Measurements from ENCODE around the gene RNF115. TPM values are rescaled to one million over a fixed set of nuclear protein-coding genes. Genes with fewer than 3 reads are reported as not detected.
A peak's percentile ranks its signal among the peaks of the same experiment; 100 is the strongest.
"Not testable (repeated sequence)": the region's sequence is repeated elsewhere in the genome, so short reads cannot be mapped to it uniquely, and the experiment has no call there.

Gene RNF115
- total RNA-seq, 1 experiment from 2014 or later, result 13.5 TPM

DNA sequence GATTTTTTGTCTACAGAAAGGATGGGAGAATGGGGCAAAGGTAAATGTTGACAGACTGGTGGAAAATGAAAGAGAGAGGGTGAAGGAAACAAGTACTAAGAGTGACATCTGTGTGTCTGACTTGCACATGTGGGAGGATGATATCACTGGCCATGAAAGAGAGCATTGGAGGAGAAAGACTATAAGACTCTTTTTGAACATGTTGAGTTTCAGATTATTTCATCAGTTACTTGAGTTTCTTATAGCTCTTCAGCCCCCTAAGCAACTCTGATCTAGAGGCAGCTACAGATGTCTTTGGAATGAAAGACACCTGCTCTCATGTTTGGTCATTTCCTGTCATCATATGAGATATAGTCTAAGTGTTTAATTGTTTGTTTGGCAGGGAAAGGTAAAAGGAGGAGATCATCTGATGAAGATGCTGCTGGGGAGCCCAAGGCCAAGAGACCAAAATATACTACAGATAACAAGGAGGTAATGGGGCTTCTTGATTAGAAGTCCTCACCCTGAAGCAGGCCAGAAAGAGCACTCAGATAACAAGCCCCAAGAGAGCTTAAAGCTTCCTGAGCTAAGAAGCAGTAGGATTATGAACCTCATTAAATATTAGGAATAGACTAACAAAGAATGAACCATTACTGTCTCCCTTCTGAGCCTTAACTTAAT is 4.6 kb upstream of the RNF115 start:
- DNase-seq (ENCODE audit: extremely low read depth, low read depth), result no peak

DNA sequence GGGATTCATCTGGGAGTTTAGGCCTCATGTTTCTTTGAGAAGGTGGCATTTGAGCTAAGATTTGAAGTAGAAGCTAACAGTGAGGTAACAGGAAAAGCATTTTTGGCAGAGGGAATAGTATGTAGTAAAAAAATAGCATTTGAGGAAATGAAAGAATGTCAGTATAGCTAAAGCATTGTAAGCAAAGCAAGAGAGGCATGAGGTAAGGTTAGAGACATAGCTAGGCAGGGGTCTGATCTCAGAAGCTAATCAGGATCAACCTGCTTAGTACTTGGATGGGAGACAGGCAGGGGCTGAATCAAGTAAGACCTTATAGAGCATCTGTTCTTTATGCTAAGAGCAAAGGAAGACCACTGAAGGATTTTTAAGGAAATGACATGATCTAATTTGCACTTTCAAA is 4.1 kb upstream of the RNF115 start:
- no peak for DNase-seq (ENCODE audit: extremely low read depth, low read depth)

DNA sequence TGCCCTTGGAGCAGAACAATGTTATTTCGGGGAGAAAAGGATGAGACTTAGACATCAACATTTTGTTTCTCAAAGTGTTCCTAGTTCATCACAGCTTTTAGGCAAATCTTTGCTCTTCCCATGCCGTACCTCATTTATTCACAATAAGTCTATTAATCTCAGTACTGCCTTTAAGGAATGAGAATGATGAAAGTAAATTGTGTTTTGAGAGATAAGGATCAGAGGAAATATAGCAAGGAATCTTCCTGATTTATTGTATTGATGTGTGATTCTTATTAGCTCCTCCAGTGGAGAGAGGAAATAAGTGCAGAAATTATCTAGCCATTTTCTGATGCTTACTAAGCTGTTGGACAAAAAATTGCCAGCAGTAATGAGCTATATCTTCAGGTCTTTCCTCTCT is 2.1 kb upstream of the RNF115 start:
- DNase-seq (ENCODE audit: extremely low read depth, low read depth), result no peak

- no peak for DNase-seq (ENCODE audit: extremely low read depth, low read depth)
Observed at GRCh38 chr1:145824499-145824842, 576 bp upstream of the RNF115 start.

DNA sequence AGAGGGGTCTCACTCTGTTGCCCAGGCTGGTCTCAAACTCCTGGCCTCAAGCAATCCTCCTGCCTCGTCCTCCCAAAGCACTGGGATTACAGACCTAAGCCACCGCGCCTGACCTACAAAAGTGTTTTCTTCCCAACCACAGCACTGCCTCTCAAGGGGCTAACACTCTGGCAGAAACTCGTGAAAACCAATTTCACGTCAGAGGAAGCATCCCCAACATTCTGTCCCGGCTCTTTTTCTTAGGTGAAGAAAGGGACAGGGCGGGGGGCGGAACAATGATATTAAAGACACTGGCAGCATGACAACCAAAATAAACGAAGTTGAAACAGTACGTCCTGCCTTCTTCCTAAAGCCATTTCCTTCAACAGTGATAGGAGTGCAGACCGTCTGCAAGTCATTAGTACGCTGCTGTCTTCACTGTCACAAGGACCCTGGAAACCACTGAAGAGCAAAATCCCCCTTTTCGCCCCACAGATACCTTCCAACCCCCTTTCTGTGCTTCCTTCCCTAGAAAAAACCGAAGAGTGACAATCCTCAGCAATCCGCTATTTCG is 1.0 kb downstream of the RNF115 start:
- not testable (repeated sequence) for DNase-seq (ENCODE audit: extremely low read depth, low read depth)

DNA sequence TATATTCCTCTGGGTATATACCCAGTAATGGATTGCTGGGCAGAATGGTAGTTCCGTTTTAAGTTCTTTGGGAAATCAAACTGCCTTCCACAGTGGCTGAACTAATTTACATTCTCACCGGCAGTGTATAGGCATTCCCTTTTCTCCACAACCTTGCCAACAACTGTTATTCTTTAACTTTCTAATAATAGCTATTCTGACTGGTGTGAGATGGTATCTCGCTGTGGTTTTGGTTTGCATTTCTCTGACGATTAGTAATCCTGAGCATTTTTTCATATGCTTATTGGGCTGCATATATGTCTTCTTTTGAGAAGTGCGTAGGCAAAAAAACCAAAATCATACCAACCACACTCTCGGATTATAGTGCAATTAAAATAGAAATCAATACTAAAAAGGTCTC is 5.8 kb downstream of the RNF115 start:
- DNase-seq (ENCODE audit: extremely low read depth, low read depth), result not testable (repeated sequence)

DNA sequence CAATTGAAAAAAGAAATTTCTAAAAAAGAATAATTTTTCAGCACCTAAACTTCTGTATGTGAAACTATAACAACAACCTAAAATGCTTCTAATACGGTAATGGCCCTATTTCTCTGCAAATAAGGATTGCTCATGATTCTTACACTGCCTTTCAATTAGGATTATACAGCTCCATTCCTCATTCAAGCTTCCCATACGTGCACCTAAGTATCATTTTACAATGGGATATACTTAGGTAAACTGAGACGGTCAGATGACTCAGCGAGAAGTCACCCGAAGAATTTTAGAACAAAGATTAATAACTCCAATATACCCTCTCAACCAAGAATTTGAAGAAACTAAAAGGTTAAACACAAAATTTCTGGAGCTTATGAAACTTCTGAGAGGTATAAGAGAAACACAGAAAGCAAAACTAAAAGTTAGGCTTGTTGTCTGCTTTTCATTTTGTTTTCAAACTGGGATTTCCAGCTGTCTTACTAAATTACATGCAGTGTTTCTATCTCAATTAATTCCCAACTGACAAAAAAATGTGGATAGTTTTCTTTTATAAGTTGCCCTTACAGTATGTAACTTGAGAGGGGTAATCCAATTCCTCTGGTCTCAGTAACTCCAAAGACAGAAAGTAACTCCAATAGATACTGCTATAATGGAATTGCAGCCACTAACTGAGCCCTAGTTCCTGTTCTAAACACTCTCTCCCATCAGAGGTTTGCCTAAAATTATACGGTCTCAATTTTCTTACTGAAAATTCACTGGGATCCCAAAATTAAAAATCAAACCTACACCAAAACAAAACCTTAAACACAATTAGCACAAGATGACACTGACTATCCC is 10.7 kb downstream of the RNF115 start:
- DNase-seq (ENCODE audit: extremely low read depth, low read depth), result not testable (repeated sequence)

- DNase-seq (ENCODE audit: extremely low read depth, low read depth), result no peak
Observed at GRCh38 chr1:145806844-145807243, 17.1 kb downstream of the RNF115 start.

GRCh38 chr1:145806408-145806807 is 17.5 kb downstream of the RNF115 start:
- no peak for DNase-seq (ENCODE audit: extremely low read depth, low read depth)

DNA sequence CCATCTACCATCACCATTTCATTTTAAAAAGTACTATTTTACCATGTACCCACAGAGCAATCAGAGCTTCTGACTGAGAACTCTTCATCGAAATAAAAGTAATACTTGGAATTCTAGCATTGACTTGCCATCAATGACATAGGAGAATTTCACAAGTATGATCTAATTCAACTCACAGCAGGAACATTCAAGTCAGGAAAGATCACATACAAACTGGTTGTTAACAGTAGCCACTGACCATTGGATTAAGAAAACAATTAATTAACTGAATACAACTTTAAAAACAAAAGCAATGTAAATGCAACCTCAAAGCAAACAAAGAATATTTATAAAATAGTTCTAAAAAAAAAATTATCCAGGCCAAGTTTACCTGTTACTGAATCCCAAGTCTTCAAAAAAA is 18.8 kb downstream of the RNF115 start:
- DNase-seq (ENCODE audit: extremely low read depth, low read depth), result peak; percentile 78

- DNase-seq (ENCODE audit: extremely low read depth, low read depth), result no peak
Observed at GRCh38 chr1:145804235-145805045, 19.5 kb downstream of the RNF115 start.

DNA sequence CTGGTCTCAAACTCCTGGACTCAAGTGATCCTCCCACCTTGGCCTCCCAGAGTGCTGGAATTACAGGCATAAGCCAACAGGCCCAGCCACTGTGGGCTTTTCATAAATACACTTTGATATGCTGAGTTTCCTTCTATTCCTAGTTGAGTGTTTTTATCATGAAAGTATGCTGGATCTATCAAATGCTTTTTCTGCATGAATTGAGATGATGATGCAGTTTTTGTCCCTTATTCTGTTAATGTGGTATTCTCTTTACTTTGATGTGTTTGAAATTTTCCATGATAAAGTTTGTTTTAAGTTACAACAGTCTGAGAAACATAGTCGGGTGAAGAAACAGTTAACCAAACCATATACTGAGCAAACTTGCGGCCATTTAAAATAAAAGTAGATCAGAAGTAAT is 24.1 kb downstream of the RNF115 start:
- no peak for DNase-seq (ENCODE audit: extremely low read depth, low read depth)

- no peak for DNase-seq (ENCODE audit: extremely low read depth, low read depth)
Observed at GRCh38 chr1:145796753-145797152, 27.1 kb downstream of the RNF115 start.

DNA sequence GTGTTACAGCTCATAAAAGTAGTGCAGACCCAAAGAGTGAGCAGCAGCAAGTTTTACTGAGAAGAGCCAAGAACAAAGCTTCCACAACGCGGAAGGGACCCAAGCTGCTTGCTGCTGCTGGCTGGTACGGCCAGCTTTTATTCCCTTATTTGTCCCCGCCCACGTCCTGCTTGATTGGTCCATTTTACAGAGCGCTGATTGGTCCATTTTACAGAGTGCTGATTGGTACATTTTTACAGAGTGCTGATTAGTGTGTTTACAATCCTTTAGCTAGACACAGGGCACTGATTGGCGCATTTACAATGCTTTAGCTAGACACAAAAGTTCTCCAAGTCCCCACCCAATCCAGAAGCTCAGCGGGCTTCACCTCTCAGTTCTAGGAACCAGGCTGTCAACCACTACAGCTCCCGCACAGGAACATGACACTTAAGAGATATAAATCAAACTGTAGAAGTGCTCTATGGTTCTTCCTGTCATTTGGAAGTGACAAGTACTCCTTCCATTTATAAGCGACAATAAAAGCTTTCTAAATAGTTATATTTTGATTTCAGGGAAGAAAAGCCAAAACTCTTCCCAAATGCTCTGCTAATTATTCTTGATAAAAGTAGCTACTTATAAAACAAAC is 28.5 kb downstream of the RNF115 start:
- no peak for DNase-seq (ENCODE audit: extremely low read depth, low read depth)

GRCh38 chr1:145792484-145792883 is 31.4 kb downstream of the RNF115 start:
- no peak for DNase-seq (ENCODE audit: extremely low read depth, low read depth)

DNA sequence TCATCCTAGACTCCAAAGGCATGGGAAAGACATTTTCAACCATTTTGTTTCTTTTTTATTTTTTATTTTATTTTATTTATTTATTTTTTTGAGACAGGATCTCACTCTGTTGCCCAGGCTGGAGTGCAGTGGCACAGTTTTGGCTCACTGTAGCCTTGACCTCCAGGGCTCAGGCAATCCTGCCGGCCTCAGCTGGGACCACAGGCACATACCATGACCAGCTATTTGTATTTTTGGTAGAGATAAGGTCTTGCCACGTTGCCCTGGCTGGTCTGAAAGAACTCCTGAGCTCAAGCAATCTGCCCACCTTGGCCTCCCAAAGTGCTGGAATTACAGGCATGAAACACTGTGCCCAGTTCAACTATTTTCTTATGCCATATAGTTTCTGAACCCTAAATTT is 32.0 kb downstream of the RNF115 start:
- DNase-seq (ENCODE audit: extremely low read depth, low read depth), result not testable (repeated sequence)

- no peak for DNase-seq (ENCODE audit: extremely low read depth, low read depth)
Observed at GRCh38 chr1:145788580-145788979, 35.3 kb downstream of the RNF115 start.

DNA sequence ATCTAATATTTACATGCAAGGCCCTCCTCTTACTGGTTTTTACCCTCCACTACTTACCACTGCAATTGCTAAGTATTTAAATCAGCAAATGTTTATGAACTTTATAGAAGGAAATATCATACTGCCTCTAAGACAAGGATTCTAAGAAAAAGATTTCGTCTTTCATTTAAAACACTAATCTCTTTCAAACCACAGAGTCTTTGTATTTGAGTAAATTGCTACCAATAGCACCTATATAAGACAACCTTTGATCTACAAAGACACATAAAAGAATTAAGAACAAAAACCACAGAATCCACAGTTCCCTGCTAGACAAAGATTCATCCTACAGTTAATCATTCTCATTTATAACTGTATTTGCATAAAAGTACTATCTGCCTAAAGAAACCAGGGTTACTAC is 37.6 kb downstream of the RNF115 start:
- no peak for DNase-seq (ENCODE audit: extremely low read depth, low read depth)

GRCh38 chr1:145785547-145785946 is 38.3 kb downstream of the RNF115 start:
- DNase-seq (ENCODE audit: extremely low read depth, low read depth), result no peak

DNA sequence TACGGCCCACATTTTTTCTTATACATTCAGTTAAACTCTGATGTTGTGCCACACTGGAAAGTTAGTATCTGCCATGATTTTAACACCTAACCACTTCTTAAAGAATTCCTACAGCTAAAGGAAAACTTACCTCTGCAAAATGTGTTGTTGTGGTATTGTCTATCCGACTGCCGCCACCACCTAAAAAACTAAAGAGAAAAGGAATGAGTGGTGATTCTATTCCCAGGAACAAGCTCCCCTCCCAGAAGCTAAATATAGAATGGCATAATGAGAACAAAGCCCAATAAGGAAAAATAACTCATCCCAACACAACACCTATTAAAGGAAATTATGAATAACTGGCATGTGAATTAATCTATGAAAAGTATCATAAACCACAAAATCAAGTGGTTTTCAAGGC is 39.5 kb downstream of the RNF115 start:
- DNase-seq (ENCODE audit: extremely low read depth, low read depth), result no peak
